ENCODE results near the gene PAIP1.

The PAIP1 gene

GRCh38 chr5:43589310-43589709 is 32.4 kb upstream of the PAIP1 start:
- H3K4me3 ChIP-seq (ENCODE audit: low read depth in 1 of 2, low read length in 1 of 2): no peak overlapping the region
- TF ChIP-seq CTCF (IDR thresholded peaks at IDR 0.05): no peak
- H3K36me3 ChIP-seq: no peaks in the 10 kb centered on the region
- no peaks in the 10 kb centered on the region for H3K27me3 ChIP-seq
- H3K4me1 ChIP-seq (ENCODE audit: control insufficient read depth in 1 of 2, insufficient read depth in 1 of 2, low read depth in 1 of 2, low read length in 1 of 2): no peaks in the 10 kb centered on the region
- no peaks in the 10 kb centered on the region for H3K9me3 ChIP-seq
- H3K27ac ChIP-seq: no peak overlapping the region

- Histone ChIP-seq H3K4me3 (ENCODE audit: low read depth in 1 of 2, low read length in 1 of 2) (no peak overlapping the region), H3K4me1 (ENCODE audit: control insufficient read depth in 1 of 2, insufficient read depth in 1 of 2, low read depth in 1 of 2, low read length in 1 of 2) (no peaks in the 10 kb centered on the region), H3K27me3 (no peaks in the 10 kb centered on the region), H3K36me3 (no peaks in the 10 kb centered on the region), H3K27ac (no peak overlapping the region), H3K9me3 (no peaks in the 10 kb centered on the region)
- TF ChIP-seq CTCF (IDR thresholded peaks at IDR 0.05): no peak
Observed at GRCh38 chr5:43588842-43589241, 32.0 kb upstream of the PAIP1 start.

GRCh38 chr5:43584166-43584699 is 27.4 kb upstream of the PAIP1 start:
- Histone ChIP-seq H3K4me3 (ENCODE audit: low read depth in 1 of 2, low read length in 1 of 2) (no peak overlapping the region), H3K4me1 (ENCODE audit: control insufficient read depth in 1 of 2, insufficient read depth in 1 of 2, low read depth in 1 of 2, low read length in 1 of 2) (no peaks in the 10 kb centered on the region), H3K27me3 (no peaks in the 10 kb centered on the region), H3K36me3 (no peaks in the 10 kb centered on the region), H3K27ac (no peak overlapping the region), H3K9me3 (no peaks in the 10 kb centered on the region)
- TF ChIP-seq CTCF (IDR thresholded peaks at IDR 0.05): no peak

GRCh38 chr5:43583724-43584123 is 26.8 kb upstream of the PAIP1 start:
- TF ChIP-seq CTCF (IDR thresholded peaks at IDR 0.05): no peak
- Histone ChIP-seq H3K27me3 (no peaks in the 10 kb centered on the region), H3K36me3 (no peaks in the 10 kb centered on the region), H3K4me3 (ENCODE audit: low read depth in 1 of 2, low read length in 1 of 2) (no peak overlapping the region), H3K9me3 (no peaks in the 10 kb centered on the region), H3K4me1 (ENCODE audit: control insufficient read depth in 1 of 2, insufficient read depth in 1 of 2, low read depth in 1 of 2, low read length in 1 of 2) (no peaks in the 10 kb centered on the region), H3K27ac (no peak overlapping the region)

GRCh38 chr5:43582082-43583005 is 25.5 kb upstream of the PAIP1 start:
- Histone ChIP-seq H3K4me1 (ENCODE audit: control insufficient read depth in 1 of 2, insufficient read depth in 1 of 2, low read depth in 1 of 2, low read length in 1 of 2) (no peaks in the 10 kb centered on the region), H3K4me3 (ENCODE audit: low read depth in 1 of 2, low read length in 1 of 2) (no peak overlapping the region), H3K9me3 (no peaks in the 10 kb centered on the region), H3K27ac (no peak overlapping the region), H3K36me3 (no peaks in the 10 kb centered on the region), H3K27me3 (no peaks in the 10 kb centered on the region)
- no peak for TF ChIP-seq CTCF (IDR thresholded peaks at IDR 0.05)

Measured in neutrophil (primary cell).